ENCODE data around the gene TACO1. TPM values are rescaled to one million over a fixed set of nuclear protein-coding genes. Genes with fewer than 3 reads are reported as not detected.

The TACO1 gene
- 10 to 100 TPM; 14.9 to 19.7 (median 16.8) TPM for polyA plus RNA-seq (ENCODE audit: low read depth in 6 of 6)

DNA sequence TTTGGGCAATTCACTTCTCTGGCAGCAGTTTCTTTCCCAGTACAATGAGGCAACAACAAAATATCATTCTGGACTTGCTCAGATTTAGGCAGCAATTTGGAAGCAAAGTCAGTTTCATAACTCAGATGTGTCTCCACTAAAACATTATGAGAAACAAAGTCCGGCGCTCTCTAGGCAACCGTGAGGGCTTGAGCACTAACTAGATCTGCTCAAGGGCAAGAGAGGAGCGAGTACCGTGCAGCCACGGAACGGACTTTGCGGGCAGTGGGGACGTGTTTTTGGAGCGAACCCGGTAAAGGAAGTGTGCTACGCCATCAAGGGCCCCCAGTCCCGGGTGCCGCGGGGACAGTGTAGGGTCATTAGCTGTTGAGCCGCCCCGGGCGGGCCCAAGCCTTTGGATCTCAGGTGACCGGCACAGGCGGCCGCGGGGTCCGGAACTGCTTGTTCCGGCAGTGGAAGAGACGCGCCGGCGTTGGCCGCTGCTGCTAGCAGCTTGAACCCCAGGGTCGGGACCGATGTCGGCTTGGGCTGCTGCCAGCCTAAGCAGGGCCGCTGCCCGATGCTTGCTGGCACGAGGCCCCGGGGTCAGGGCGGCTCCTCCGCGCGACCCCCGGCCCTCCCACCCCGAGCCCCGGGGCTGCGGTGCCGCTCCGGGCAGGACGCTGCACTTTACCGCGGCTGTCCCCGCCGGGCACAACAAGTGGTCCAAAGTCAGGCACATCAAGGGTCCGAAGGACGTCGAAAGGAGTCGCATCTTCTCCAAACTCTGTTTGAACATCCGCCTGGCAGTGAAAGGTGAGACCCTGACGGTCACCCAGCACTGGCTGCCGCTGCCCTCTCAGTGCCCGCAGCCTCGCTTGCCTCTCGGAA lies at the start of gene TACO1:
TACO1 (plus strand) TSS at position 327 of the 870 bp plus-strand sequence; CDS start at position 516, 189 bp downstream.
- Mint-ChIP-seq H3K27me3 (no peaks in the 10 kb centered on the region), H3K4me3 (peak within 1 kb of the TSS; percentile 88 to 97 (median 94)), H3K27ac (peak within 1 kb of the TSS; percentile 80 to 96 (median 89)), H3K9me3 (no peaks in the 10 kb centered on the region), H3K36me3 (peaks cover 9 to 12% of the 10 kb centered on the region in 2 donors), H3K4me1 (peaks cover 17 to 22% (median 17%) of the 10 kb centered on the region in 3 donors)
- peak; percentile 63 for DNase-seq
- ATAC-seq (ENCODE audit: low read depth in 2 of 2) = peak; percentile 94 to 95

DNA sequence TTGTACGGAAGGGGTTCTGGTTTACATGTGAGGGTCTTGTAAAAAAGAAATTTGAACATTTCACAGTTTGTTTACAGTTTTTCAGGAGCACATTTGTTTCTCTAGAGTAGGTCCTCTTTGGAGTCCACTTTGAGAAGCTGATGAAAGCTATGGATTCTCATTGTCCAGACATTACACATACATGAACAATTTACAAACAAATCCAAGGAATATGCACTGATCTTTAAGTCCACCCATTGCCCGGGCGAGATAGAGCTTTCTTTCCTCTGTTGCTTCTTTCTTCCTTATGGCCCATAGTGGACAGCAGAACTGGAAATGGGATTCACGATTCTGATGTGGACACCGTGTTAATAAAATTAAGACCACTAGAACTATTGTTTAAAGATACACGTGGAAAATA lies 48.5 kb upstream of the TACO1 start:
- Mint-ChIP-seq H3K27me3 (no peaks in the 10 kb centered on the region), H3K36me3 (peaks cover 0 to 8% of the 10 kb centered on the region in 2 donors), H3K4me1 (peaks cover 52 to 80% (median 60%) of the 10 kb centered on the region in 3 donors), H3K27ac (peak overlapping the region in 4 of 6 donors; percentile 2 to 95 (median 89)), H3K9me3 (no peaks in the 10 kb centered on the region), H3K4me3 (peak overlapping the region; percentile 88 to 99 (median 98))
- no peak for ATAC-seq (ENCODE audit: low read depth in 2 of 2)
- no peak for DNase-seq

DNA sequence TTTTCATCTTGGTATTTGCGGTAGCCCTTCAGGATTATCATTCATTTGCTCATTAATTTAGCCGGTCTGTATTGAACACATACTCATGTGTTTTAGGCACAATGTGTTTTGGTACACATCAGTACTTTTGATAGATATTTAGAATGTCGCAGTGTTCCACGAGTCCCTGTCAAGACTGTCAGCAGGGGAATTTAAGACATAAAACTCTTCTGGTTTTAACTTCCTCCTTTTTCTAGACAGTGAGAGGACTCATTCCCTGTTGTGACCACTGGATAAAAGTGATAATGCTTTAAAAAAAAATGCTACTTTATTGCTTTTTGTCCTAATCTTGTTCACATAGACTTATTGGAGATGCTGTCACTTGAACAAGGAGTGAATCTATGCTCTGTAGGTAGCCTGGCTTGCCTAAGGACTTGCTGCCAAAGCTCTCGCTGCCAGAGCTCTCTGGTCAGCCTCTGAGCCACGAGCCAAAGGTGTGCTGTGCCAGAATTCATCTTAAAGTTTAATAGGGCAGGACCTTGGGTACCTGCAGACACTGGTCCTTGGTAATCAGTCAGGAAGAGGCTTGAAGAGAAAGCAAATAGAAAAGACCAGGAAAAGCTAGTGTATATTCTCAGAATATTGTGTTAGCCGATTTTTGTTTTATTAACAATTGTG lies 45.1 kb upstream of the TACO1 start:
- peaks cover 0 to 12% of the 10 kb centered on the region in 2 donors for H3K36me3 Mint-ChIP-seq
- no peaks in the 10 kb centered on the region for H3K9me3 Mint-ChIP-seq
- ATAC-seq (ENCODE audit: low read depth in 2 of 2) (peak; percentile 16 to 40), DNase-seq (no peak)
- peak overlapping the region in 4 of 6 donors; percentile 34 to 91 (median 76) for H3K27ac Mint-ChIP-seq
- no peaks in the 10 kb centered on the region for H3K27me3 Mint-ChIP-seq
- H3K4me1 Mint-ChIP-seq = peaks cover 66 to 87% (median 81%) of the 10 kb centered on the region in 3 donors
- peak overlapping the region in 4 of 8 donors; percentile 14 to 61 (median 28) for H3K4me3 Mint-ChIP-seq

DNA sequence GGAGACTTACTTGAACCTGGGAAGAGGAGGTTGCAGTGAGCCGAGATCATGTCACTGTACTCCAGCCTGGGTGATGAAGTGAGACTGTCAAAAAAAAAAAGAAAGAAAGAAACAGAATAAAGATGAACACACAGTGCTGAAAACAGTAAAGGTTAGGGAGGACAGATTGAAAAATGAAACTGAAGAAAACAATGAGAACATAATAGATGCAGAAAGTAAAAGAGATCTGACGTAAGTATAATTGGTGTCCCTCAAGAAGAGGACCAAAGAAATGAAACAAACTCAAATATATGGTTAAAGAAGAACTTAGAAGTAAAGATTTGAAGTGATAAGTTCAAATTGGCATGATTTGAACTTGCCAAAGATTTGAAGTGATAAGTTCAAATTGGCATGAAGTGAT lies 43.3 kb upstream of the TACO1 start:
- Mint-ChIP-seq H3K9me3 (no peaks in the 10 kb centered on the region), H3K4me3 (no peak overlapping the region), H3K36me3 (peaks cover 0 to 12% of the 10 kb centered on the region in 2 donors), H3K27ac (peak overlapping the region in 1 of 6 donors; percentile 23), H3K27me3 (no peaks in the 10 kb centered on the region), H3K4me1 (peaks cover 52 to 86% (median 82%) of the 10 kb centered on the region in 3 donors)
- ATAC-seq (ENCODE audit: low read depth in 2 of 2) (no peak), DNase-seq (no peak)

DNA sequence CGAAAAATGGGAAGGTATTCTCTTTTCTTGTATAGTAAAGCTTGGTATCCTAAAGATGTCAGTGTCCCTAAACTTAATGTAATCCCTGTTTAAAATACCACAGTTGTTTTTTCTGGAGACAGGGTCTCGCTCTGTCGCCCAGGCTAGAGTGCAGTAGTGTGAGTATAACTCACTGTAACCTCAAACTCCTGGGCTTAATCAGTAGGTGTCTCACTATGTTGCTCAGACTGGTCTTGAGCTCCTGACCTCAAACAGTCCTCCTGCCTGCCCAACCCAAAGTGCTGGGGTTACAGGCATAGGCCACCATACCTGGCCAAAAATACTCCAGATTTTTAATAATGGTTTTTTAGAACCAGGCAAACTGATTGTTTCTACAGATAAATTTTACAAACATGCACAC lies 42.3 kb upstream of the TACO1 start:
- Mint-ChIP-seq H3K27ac (peak overlapping the region in 1 of 6 donors; percentile 23), H3K4me3 (no peak overlapping the region), H3K9me3 (no peaks in the 10 kb centered on the region), H3K36me3 (peaks cover 0 to 9% of the 10 kb centered on the region in 2 donors), H3K4me1 (peaks cover 47 to 82% (median 77%) of the 10 kb centered on the region in 3 donors), H3K27me3 (no peaks in the 10 kb centered on the region)
- ATAC-seq (ENCODE audit: low read depth in 2 of 2) (no peak), DNase-seq (no peak)

DNA sequence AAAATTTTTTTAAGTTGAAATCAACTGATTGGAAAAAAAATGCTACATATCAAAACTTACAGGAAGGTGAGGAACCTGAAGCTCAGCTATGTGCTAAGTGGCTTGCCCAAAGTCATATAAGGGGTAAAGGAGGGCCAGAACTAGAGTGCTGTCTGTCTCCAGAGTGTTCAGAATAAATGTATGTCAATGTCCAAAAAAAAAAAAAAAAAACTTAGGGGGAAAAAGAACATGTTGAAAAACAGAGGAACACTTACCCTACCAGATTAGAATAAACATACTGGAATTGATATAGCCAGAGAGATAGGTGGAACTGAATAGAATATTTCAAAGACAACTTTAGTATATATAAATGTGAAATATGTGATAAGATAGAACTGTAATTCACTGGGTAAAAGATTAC lies 38.9 kb upstream of the TACO1 start:
- Mint-ChIP-seq H3K4me1 (peaks cover 33 to 65% (median 63%) of the 10 kb centered on the region in 3 donors), H3K4me3 (no peak overlapping the region), H3K36me3 (peaks cover 0 to 8% of the 10 kb centered on the region in 2 donors), H3K27ac (peak overlapping the region in 4 of 6 donors; percentile 25 to 86 (median 55)), H3K9me3 (no peaks in the 10 kb centered on the region), H3K27me3 (no peaks in the 10 kb centered on the region)
- no peak for DNase-seq
- no peak for ATAC-seq (ENCODE audit: low read depth in 2 of 2)

DNA sequence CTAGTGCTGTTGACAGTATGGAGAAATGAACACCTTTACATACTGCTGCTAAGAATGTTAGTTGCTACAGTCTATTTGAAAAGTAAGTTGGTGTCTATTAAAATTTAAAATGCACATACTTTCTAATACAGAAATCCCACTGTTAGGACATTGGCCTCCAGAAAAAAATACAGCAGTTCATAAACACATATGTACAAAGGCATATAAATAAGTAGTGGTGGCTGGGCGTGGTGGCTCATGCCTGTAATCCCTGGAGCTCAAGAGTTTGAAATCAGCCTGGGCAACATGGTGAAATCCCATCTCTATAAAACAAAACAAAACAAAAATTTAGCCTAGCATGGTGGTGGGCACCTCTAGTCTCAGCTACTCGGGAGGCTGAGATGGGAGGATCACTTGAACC lies 37.4 kb upstream of the TACO1 start:
- H3K27me3 Mint-ChIP-seq = no peaks in the 10 kb centered on the region
- ATAC-seq (ENCODE audit: low read depth in 2 of 2) (no peak), DNase-seq (no peak)
- no peaks in the 10 kb centered on the region for H3K36me3 Mint-ChIP-seq
- no peaks in the 10 kb centered on the region for H3K9me3 Mint-ChIP-seq
- H3K27ac Mint-ChIP-seq = peak overlapping the region in 1 of 6 donors; percentile 83
- H3K4me1 Mint-ChIP-seq = peaks cover 20 to 65% (median 60%) of the 10 kb centered on the region in 3 donors
- no peak overlapping the region for H3K4me3 Mint-ChIP-seq

DNA sequence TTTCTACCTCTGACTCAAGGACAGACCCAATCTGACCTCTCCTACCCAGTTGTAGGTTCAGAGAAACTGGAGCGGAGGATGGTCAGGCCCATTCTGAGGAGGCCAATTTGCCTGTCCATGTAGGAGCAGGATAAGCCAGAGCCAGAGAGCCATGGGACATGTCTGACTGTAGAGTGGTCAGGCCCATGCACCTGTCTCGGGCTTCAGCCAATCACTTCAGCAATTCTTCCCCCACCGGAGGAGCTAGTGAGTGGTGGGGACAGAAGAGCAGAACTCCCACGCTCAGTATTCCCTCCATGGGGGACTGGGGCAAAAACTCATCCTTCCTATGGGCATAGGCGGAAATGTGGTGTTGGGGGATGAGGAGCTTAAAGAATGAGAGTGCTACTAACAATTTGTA lies 36.1 kb upstream of the TACO1 start:
- Mint-ChIP-seq H3K27me3 (no peaks in the 10 kb centered on the region), H3K36me3 (no peaks in the 10 kb centered on the region), H3K4me1 (peaks cover 26 to 64% (median 63%) of the 10 kb centered on the region in 3 donors), H3K9me3 (no peaks in the 10 kb centered on the region), H3K27ac (peak overlapping the region in 2 of 6 donors; percentile 43 to 69), H3K4me3 (peak overlapping the region in 1 of 8 donors; percentile 9)
- no peak for ATAC-seq (ENCODE audit: low read depth in 2 of 2)
- DNase-seq = no peak

DNA sequence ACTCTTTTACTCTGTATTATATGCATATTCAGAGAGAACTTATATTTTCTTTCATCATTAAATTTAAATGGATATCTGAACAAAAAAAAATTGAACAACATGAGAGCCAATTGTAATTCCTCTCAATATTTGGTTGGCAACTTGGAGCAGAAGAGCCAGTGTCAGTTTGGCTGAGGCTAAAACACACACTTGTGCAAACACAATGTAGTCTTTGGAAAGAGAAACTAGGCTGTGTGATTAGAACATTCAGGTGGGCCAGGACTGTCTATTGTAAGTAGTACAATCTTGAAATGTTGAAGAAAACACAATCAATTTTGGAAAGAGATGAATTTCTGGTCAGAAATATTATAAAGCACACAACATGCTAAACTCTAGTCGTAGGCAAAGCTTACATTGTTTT lies 33.5 kb upstream of the TACO1 start:
- no peaks in the 10 kb centered on the region for H3K36me3 Mint-ChIP-seq
- ATAC-seq (ENCODE audit: low read depth in 2 of 2) (no peak), DNase-seq (no peak)
- no peaks in the 10 kb centered on the region for H3K9me3 Mint-ChIP-seq
- peaks cover 34 to 58% (median 55%) of the 10 kb centered on the region in 3 donors for H3K4me1 Mint-ChIP-seq
- no peaks in the 10 kb centered on the region for H3K27me3 Mint-ChIP-seq
- H3K4me3 Mint-ChIP-seq = no peak overlapping the region
- H3K27ac Mint-ChIP-seq = peak overlapping the region in 1 of 6 donors; percentile 41

DNA sequence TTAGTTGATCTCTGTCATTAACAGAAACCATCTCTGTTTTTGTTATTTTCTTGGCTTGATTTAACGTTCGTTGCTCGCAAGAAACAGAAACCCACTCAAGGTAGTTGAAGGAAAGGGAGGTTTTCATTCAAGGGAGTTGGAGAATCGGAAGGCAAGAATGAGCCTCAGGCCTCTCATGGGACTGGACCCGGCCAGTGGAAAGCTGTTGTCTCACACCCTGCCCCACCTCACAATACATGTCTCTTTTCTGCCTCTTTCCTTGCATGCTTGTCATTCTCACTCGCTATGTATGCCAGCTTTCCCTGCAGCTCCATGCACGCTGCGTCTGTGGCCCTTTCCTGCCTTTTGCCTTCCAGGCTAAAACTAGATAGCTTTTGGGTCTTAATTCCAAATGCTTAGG lies 32.1 kb upstream of the TACO1 start:
- H3K9me3 Mint-ChIP-seq = no peaks in the 10 kb centered on the region
- DNase-seq (no peak), ATAC-seq (ENCODE audit: low read depth in 2 of 2) (no peak)
- peak overlapping the region in 1 of 6 donors; percentile 47 for H3K27ac Mint-ChIP-seq
- no peak overlapping the region for H3K4me3 Mint-ChIP-seq
- no peaks in the 10 kb centered on the region for H3K36me3 Mint-ChIP-seq
- peaks cover 31 to 55% (median 54%) of the 10 kb centered on the region in 3 donors for H3K4me1 Mint-ChIP-seq
- no peaks in the 10 kb centered on the region for H3K27me3 Mint-ChIP-seq

DNA sequence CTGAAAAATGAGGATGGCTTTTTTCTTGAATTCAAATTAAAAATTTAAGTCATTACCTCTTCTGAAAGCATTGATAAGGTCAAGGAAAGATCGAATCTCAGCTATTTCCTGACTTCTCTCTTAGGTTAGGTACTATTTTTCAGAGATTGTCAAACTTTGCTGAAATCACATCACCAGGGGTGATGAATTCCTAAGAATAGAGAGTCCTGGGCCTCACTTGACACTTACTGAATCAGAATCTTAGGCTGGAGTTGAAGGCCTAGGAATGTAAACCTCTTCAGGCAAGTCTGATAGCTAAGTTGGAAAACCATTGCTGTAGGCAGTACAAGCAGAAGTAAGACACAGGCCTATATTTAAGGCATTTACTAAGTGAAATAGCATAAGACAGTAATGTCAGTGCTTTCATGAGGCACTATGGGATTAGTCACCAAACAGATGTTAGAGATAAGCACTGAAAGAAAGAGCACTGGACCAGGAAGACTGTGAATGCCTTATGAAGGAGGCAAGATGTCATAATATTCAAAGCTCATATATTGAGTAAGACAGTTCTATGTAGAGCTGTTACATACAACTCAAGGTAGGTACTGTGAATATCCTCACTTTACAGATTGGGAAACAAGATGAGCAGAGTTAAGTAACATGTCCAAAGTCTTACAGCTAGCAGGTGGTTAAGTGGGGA lies 28.9 kb upstream of the TACO1 start:
- Mint-ChIP-seq H3K27me3 (no peaks in the 10 kb centered on the region), H3K27ac (peak overlapping the region in 2 of 6 donors; percentile 5 to 34), H3K36me3 (peaks cover 0 to 8% of the 10 kb centered on the region in 2 donors), H3K4me3 (no peak overlapping the region), H3K9me3 (no peaks in the 10 kb centered on the region), H3K4me1 (peaks cover 35 to 57% (median 46%) of the 10 kb centered on the region in 3 donors)
- no peak for DNase-seq
- no peak for ATAC-seq (ENCODE audit: low read depth in 2 of 2)

DNA sequence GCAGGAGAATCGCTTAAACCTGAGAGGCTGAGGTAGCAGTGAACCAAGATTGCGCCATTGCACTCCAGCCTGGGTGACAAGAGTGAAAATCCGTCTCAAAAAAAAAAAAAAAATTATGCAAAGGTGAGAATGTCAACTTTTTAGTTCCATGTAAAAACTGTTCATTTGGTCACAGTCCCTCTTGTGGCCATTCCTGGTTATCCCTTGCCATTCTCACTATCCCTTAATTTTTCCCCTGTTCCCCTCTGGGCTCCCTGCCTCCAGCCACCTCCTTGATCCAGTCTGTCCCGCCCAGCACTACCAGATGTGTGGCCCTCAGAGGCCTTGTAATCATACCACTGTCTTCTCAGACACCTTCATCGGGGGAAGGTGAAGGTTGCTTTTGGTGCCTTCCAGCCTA lies 27.1 kb upstream of the TACO1 start:
- H3K27ac Mint-ChIP-seq = peak overlapping the region in 3 of 6 donors; percentile 1 to 44 (median 42)
- ATAC-seq (ENCODE audit: low read depth in 2 of 2) (no peak), DNase-seq (no peak)
- H3K4me1 Mint-ChIP-seq = peaks cover 34 to 47% (median 38%) of the 10 kb centered on the region in 3 donors
- no peaks in the 10 kb centered on the region for H3K9me3 Mint-ChIP-seq
- H3K36me3 Mint-ChIP-seq = peaks cover 0 to 8% of the 10 kb centered on the region in 2 donors
- no peak overlapping the region for H3K4me3 Mint-ChIP-seq
- no peaks in the 10 kb centered on the region for H3K27me3 Mint-ChIP-seq

Measured in naive B cell (primary cell).